IPS-NIHi7 (cell line): ENCODE data around the gene INCA1.

ENCODE experiments used
- DNase-seq: peaks from one replicate; pipeline ENCODE4 v3.0.0; 2012; ENCODE audit warnings: mixed read lengths; ENCODE audit errors: extremely low spot score

The INCA1 gene

GRCh38 chr17:5011928-5012327 lies 14.6 kb upstream of the INCA1 start:
- DNase-seq: no peak

GRCh38 chr17:5003214-5003867 lies 6.0 kb upstream of the INCA1 start:
- no peak for DNase-seq

- DNase-seq: no peak
Measured at GRCh38 chr17:5002121-5002788, 4.9 kb upstream of the INCA1 start.

GRCh38 chr17:5000237-5000639 lies 2.9 kb upstream of the INCA1 start:
- no peak for DNase-seq

- no peak for DNase-seq
Measured at GRCh38 chr17:4999430-5000093, 2.2 kb upstream of the INCA1 start.

- peak; percentile 61 for DNase-seq
Measured at GRCh38 chr17:4998732-4999429, 1.6 kb upstream of the INCA1 start.

- peak; percentile 79 for DNase-seq
Measured at GRCh38 chr17:4998027-4998731, 857 bp upstream of the INCA1 start.

- DNase-seq: no peak
Measured at GRCh38 chr17:4994081-4994595, 3.2 kb downstream of the INCA1 start.

GRCh38 chr17:4987767-4988567 lies 9.4 kb downstream of the INCA1 start:
- no peak for DNase-seq

- DNase-seq: peak; percentile 78
Measured at GRCh38 chr17:4986951-4987766, 10.2 kb downstream of the INCA1 start, which contains the start of gene CAMTA2. TSS of gene CAMTA2 (minus strand) at chr17:4987675. CDS start at chr17:4986222, 1,453 bp downstream.

GRCh38 chr17:4986403-4986802 lies 10.9 kb downstream of the INCA1 start:
- no peak for DNase-seq

- no peak for DNase-seq
Measured at GRCh38 chr17:4982305-4982704, 15.0 kb downstream of the INCA1 start.

- DNase-seq: peak; percentile 84
Measured at GRCh38 chr17:4980644-4981216, 16.6 kb downstream of the INCA1 start.

GRCh38 chr17:4978726-4979125 lies 18.6 kb downstream of the INCA1 start:
- no peak for DNase-seq

GRCh38 chr17:4974115-4974670 lies 23.1 kb downstream of the INCA1 start:
- no peak for DNase-seq

GRCh38 chr17:4973256-4974114 lies 23.8 kb downstream of the INCA1 start:
- no peak for DNase-seq

- peak; percentile 31 for DNase-seq
Measured at GRCh38 chr17:4972752-4973151, 24.6 kb downstream of the INCA1 start.

GRCh38 chr17:4972322-4972721 lies 25.0 kb downstream of the INCA1 start:
- DNase-seq: no peak
